ENCODE data around the gene BRCA1. TPM values are rescaled to one million over a fixed set of nuclear protein-coding genes. Genes with fewer than 3 reads are reported as not detected.

Gene BRCA1
- total RNA-seq, 4 donors from 2014 or later = 2.4 to 10.9 (median 5.5) TPM

DNA sequence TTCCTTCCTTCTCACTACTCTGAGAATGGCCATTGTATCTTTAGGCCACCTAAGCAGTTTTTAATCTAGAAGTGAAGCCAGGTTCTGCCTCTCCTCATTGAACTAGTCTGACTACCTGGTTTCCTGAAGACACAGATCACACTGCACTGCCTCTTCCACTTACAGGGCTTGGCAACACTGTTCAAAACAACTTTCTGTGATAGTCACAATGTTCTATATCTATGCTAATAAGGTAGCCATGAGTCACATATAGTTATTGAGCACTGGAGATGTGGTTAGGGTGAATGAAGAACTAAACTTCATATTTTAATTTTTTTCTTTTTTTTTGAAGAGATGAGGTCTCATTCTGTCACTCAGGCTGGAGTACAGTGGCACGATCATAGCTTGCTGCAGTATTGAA is 73.2 kb downstream of the BRCA1 start:
- TF ChIP-seq, protein P1, sequence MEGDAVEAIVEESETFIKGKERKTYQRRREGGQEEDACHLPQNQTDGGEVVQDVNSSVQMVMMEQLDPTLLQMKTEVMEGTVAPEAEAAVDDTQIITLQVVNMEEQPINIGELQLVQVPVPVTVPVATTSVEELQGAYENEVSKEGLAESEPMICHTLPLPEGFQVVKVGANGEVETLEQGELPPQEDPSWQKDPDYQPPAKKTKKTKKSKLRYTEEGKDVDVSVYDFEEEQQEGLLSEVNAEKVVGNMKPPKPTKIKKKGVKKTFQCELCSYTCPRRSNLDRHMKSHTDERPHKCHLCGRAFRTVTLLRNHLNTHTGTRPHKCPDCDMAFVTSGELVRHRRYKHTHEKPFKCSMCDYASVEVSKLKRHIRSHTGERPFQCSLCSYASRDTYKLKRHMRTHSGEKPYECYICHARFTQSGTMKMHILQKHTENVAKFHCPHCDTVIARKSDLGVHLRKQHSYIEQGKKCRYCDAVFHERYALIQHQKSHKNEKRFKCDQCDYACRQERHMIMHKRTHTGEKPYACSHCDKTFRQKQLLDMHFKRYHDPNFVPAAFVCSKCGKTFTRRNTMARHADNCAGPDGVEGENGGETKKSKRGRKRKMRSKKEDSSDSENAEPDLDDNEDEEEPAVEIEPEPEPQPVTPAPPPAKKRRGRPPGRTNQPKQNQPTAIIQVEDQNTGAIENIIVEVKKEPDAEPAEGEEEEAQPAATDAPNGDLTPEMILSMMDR (IDR thresholded peaks at IDR 0.05; ENCODE audit: low read depth) = no peak

DNA sequence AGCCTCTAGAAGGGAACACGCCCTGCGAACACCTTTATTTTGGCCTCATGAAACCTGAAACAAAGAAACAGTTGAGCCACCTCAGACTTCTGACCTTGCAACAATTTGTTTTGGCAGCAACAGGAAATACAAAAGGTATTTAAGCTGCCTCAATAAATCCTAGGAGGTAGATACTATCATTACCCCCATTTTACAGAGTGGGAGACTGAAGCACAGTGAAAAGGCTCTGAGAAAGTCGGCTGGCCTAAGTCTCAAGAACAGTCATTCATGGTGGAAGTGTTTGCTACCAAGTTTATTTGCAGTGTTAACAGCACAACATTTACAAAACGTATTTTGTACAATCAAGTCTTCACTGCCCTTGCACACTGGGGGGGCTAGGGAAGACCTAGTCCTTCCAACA is 81.1 kb downstream of the BRCA1 start:
- TF ChIP-seq, protein P1 (IDR thresholded peaks at IDR 0.05; ENCODE audit: low read depth) = no peak

- TF ChIP-seq, protein P1 (IDR thresholded peaks at IDR 0.05; ENCODE audit: low read depth) = no peak
Observed at GRCh38 chr17:43043307-43043706, 81.9 kb downstream of the BRCA1 start.

DNA sequence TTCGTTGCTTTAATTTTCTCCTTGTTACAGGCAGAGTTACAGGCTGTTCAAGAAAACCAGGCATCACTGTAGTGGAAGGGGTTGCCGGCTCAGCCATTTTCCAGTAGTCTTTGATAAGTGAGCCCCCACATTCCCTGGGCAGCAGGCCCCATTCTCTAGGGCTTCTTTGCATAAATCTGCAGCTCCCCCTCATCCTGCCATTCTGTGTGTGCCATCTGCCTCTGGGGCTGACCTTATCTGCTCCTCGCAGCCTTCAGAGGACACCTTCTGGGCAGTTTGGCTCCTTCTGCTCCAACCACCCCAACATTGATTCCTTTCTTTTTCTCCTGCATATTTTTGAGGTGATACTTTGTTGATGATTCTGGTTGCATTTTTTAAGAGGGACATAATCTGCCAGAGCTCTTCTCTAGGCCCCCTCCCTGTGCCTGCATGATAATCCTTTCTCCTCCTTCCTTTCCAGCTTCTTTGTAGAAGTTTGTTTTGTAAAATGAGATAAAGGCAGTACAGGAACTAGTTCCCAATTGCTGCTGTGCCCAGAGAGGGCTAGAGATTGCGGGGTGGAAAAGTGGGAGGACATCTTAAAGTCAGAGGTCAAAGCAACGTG is 83.0 kb downstream of the BRCA1 start:
- TF ChIP-seq, protein P1 (IDR thresholded peaks at IDR 0.05; ENCODE audit: low read depth) = no peak

DNA sequence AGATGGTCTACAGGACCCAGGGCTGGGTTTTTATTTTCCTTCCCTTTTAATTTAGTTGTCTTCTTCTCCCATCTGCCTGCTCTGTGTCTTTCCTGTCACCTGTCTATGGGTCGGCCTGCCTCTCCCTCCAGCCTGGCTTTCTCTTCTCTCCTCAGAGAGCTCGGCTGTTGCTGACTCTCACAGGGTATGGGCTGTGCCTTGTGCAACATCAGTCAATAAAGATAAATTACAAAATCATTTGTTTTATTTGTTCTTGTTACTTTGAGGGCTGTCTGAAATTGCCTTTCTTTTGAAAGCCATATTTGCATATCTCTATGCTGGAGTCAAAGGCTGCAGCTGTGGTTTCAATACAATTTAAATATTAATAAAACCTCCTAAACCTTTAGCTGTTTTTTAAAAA is 84.5 kb downstream of the BRCA1 start:
- TF ChIP-seq, protein P1 (IDR thresholded peaks at IDR 0.05; ENCODE audit: low read depth) = no peak

GRCh38 chr17:43039646-43040045 is 85.5 kb downstream of the BRCA1 start:
- TF ChIP-seq, protein P1 (IDR thresholded peaks at IDR 0.05; ENCODE audit: low read depth) = no peak

- TF ChIP-seq, protein P1 (IDR thresholded peaks at IDR 0.05; ENCODE audit: low read depth) = no peak
Observed at GRCh38 chr17:43034894-43035293, 90.3 kb downstream of the BRCA1 start.
